ENCODE results near the gene ZNF594.
A peak's percentile ranks its signal among the peaks of the same experiment; 100 is the strongest.
"Not testable (repeated sequence)": the region's sequence is repeated elsewhere in the genome, so short reads cannot be mapped to it uniquely, and the experiment has no call there.

The ZNF594 gene

GRCh38 chr17:5191541-5192417 lies at the start of gene ZNF594:
TSS of gene ZNF594 (minus strand) at chr17:5191868. CDS start at chr17:5184256, 7,612 bp downstream.
- Mint-ChIP-seq H3K4me1 (peaks cover 18% of the 10 kb centered on the region), H3K27me3 (no peaks in the 10 kb centered on the region), H3K4me3 (peak within 1 kb of the TSS; percentile 90), H3K27ac (peak within 1 kb of the TSS; percentile 91), H3K9me3 (peaks cover 9% of the 10 kb centered on the region), H3K36me3 (peaks cover 19% of the 10 kb centered on the region)
- peak; percentile 94 to 97 for DNase-seq (ENCODE audit: low spot score in 2 of 2)
- ATAC-seq (ENCODE audit: low read depth), result peak; percentile 95

DNA sequence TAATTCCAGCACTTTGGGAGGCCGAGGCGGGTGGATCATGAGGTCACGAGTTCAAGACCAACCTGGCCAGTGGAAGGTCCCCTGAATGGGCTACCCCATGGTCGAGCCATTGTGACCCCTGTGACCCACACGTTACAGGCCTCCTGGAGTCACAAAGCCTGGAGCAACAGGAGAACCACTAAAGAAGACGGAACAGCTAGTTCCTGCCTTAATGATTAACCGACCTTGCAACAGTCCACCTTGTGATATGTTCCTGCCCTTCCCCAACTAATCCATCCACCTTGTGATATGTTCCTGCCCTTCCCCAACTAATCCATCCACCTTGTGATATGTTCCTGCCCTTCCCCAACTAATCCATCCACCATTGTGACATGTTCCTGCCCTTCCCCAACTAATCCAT lies 48.1 kb upstream of the ZNF594 start:
- H3K27me3 Mint-ChIP-seq; ATAC-seq (ENCODE audit: low read depth); H3K9me3 Mint-ChIP-seq; DNase-seq (ENCODE audit: low spot score in 2 of 2); H3K4me3 Mint-ChIP-seq: not testable (repeated sequence)
- peaks cover 31% of the 10 kb centered on the region for H3K36me3 Mint-ChIP-seq
- peaks cover 55% of the 10 kb centered on the region for H3K4me1 Mint-ChIP-seq
- H3K27ac Mint-ChIP-seq, result peak overlapping the region; percentile 100

DNA sequence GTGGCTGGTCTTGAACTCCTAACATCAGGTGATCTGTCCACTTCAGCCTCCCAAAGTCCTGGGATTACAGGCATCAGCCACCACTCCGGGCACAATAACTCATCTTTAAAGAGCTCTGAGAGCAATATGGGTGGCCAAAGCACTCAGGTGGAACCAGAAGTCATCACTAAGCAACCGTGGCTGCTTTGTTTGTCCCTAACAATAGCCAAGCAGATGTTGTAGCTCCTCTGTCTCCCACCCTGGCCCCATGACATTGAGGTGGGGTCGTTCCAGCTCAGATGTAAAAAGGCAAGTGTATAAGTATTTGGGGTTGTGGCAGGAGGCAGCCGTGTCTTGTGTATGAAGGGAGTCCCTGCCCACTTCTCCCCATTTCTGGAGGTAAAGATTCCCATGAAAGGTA lies 46.7 kb upstream of the ZNF594 start:
- peak in 1 of 2 donors; percentile 44 for DNase-seq (ENCODE audit: low spot score in 2 of 2)
- Mint-ChIP-seq H3K27me3 (no peaks in the 10 kb centered on the region), H3K4me3 (peak overlapping the region; percentile 46), H3K36me3 (peaks cover 37% of the 10 kb centered on the region), H3K27ac (peak overlapping the region; percentile 100), H3K4me1 (peaks cover 50% of the 10 kb centered on the region), H3K9me3 (peaks cover 2% of the 10 kb centered on the region)
- peak; percentile 41 for ATAC-seq (ENCODE audit: low read depth)

DNA sequence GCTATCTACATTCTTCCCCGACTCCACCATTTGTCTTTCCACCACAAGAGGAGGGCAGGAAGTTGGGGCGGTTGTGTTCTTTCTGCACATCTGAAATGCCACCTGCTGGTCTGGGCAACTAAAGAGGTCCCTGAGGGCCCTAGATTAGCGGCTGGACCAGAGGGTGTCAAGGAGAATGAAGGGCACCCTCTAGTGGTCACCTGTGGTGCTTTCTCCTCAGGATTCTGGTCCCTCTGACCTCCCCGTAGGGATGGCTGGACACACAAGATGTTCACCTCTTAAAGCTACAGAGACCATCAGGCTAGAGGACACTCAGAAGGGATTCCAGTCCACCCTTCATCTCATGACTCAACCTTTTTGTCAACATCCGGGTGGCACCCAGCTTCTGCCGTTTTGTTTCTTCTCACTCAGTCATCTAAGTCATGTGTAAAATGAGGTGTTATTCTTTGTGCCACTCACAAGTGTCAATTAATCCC lies 45.9 kb upstream of the ZNF594 start:
- H3K4me1 Mint-ChIP-seq, result peaks cover 45% of the 10 kb centered on the region
- ATAC-seq (ENCODE audit: low read depth), result no peak

DNA sequence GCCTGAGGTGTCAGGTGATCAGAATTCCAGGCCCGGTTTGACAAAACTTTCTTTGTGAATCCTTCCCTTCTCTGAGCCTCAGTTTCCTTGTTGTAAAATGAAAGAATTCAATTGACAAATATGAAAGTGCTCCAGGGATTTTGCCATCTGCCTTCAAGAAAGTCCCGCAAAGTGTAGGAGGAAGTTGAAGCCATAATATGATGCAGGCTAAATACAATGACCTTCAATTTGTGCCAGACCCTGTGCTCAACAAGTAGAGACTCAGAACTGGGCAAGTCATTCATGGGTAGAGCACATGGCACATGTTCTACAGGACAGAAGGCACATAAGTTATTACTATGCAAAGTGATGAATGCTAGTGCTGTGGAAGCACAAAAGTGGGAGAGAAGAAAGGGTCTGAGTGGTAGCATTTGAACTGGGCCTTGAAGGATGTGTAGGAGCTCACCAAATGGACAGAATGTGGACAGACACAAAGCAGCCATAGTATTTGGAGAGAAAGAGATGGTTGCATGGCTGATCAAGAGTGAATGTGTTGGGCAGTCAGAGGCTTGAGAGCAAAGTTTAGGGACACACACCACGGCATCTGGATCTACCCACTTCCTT lies 45.4 kb upstream of the ZNF594 start:
- H3K9me3 Mint-ChIP-seq, result peaks cover 2% of the 10 kb centered on the region
- peak overlapping the region; percentile 71 for H3K4me3 Mint-ChIP-seq
- H3K27ac Mint-ChIP-seq, result peak overlapping the region; percentile 100
- ATAC-seq (ENCODE audit: low read depth), result no peak
- peaks cover 45% of the 10 kb centered on the region for H3K4me1 Mint-ChIP-seq
- peaks cover 46% of the 10 kb centered on the region for H3K36me3 Mint-ChIP-seq
- DNase-seq (ENCODE audit: low spot score in 2 of 2), result no peak
- H3K27me3 Mint-ChIP-seq, result no peaks in the 10 kb centered on the region

More for the DNA sequence above, 45.9 kb upstream of the ZNF594 start:
- no peaks in the 10 kb centered on the region for H3K27me3 Mint-ChIP-seq
- H3K27ac Mint-ChIP-seq, result peak overlapping the region; percentile 100
- peaks cover 2% of the 10 kb centered on the region for H3K9me3 Mint-ChIP-seq
- DNase-seq (ENCODE audit: low spot score in 2 of 2), result no peak
- peaks cover 43% of the 10 kb centered on the region for H3K36me3 Mint-ChIP-seq
- peak overlapping the region; percentile 71 for H3K4me3 Mint-ChIP-seq

- ATAC-seq (ENCODE audit: low read depth) (peak; percentile 82), DNase-seq (ENCODE audit: low spot score in 2 of 2) (peak; percentile 64 to 66)
- Mint-ChIP-seq H3K4me1 (peaks cover 42% of the 10 kb centered on the region), H3K36me3 (peaks cover 47% of the 10 kb centered on the region), H3K27ac (peak within 1 kb of the TSS; percentile 94), H3K9me3 (no peaks in the 10 kb centered on the region), H3K27me3 (no peaks in the 10 kb centered on the region), H3K4me3 (peak within 1 kb of the TSS; percentile 94)
Measured at GRCh38 chr17:5234645-5235576, 43.2 kb upstream of the ZNF594 start, which contains the start of gene SCIMP. TSS of gene SCIMP (minus strand) at chr17:5234860. CDS start at chr17:5234755, 105 bp downstream.

- H3K4me1 Mint-ChIP-seq, result peaks cover 48% of the 10 kb centered on the region
- peak overlapping the region; percentile 94 for H3K4me3 Mint-ChIP-seq
- H3K36me3 Mint-ChIP-seq, result peaks cover 49% of the 10 kb centered on the region
- not testable (repeated sequence) for ATAC-seq (ENCODE audit: low read depth); DNase-seq (ENCODE audit: low spot score in 2 of 2); H3K9me3 Mint-ChIP-seq; H3K27me3 Mint-ChIP-seq
- peak overlapping the region; percentile 94 for H3K27ac Mint-ChIP-seq
Measured at GRCh38 chr17:5233492-5233891, 41.8 kb upstream of the ZNF594 start.

DNA sequence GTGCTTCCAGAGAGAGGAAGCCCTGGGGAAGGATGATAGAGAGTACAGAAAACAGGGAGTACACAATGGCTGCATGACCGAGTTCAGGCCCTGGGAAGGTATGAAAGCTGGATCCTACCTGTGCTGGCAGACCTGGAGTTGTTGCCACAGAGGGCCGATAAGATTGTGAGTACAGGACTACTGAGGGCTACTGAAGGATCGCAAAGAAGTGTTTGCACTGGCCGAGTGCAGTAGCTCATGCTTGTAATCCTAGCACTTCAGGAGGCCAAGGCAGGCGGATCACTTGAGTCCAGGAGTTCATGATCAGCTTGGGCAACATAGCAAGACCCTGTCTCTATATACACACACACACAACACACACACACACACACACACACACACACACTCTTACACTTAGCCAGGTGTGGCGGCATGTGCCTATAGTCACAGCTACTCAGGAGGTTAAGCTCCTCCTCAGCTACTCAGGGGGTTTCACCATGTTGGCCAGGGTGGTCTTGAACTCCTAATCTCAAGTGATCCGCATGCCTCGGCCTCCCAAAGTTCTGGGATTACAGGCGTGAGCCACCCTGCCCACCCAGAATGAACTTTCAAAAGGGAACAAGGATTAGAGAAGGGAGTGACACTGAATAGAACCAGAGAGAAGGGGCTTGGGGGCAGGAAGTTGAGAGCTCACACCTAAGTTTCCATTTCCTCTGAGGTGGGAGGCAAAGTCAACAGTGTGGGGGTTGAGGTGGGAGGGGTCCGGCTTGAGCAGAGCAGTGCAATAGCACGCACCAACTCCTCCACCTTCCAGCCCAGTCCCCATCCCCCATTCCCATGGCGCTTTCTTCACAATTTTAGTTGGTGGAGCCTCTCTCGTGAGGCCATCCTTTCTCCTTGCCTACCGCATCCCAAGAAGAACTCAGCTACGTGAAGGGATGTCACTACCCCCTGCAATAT lies 35.5 kb upstream of the ZNF594 start:
- peaks cover 45% of the 10 kb centered on the region for H3K36me3 Mint-ChIP-seq
- peak overlapping the region; percentile 94 for H3K27ac Mint-ChIP-seq
- DNase-seq (ENCODE audit: low spot score in 2 of 2) (no peak), ATAC-seq (ENCODE audit: low read depth) (peak; percentile 58)
- peaks cover 70% of the 10 kb centered on the region for H3K4me1 Mint-ChIP-seq
- H3K9me3 Mint-ChIP-seq, result no peaks in the 10 kb centered on the region
- H3K27me3 Mint-ChIP-seq, result no peaks in the 10 kb centered on the region
- peak overlapping the region; percentile 86 for H3K4me3 Mint-ChIP-seq

DNA sequence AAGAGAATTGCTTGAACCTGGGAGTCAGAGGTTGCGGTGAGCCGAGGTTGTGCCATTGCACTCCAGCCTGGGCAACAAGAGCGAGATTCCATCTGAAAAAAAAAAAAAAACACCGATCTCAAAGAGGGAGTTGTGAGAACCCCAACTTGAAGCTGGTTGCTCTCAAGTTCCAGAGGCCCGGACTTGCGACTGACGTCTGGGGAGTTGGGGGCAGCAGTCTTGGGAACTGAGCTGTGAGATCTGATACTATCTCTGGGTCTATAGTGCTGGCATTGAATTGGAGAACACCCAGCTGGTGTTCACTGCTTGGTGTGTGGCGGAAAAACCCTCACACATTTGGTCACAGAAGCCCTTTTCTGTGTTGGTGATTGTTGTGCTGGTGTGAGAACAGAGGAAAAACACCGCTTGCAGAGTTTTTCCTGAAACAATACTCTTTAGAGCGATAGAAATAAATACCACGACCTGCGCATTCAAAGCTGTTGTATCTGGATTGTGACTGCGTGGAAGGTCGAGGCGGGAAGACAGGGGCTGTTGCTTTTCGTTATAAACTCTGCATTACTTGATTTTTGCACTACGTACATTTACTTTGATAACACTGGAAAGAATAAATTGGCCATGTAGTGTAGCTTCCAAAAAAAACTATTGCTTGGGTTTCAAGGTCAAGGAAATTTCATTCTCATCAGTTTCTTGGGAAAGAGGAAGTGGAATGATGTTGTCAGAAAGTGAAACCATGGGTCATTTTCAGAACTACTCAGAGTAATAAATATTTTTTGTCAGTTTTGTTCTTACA lies 34.2 kb upstream of the ZNF594 start:
- Mint-ChIP-seq H3K36me3 (peaks cover 42% of the 10 kb centered on the region), H3K9me3 (no peaks in the 10 kb centered on the region), H3K4me3 (peak overlapping the region; percentile 86), H3K27ac (peak overlapping the region; percentile 94), H3K4me1 (peaks cover 69% of the 10 kb centered on the region), H3K27me3 (no peaks in the 10 kb centered on the region)
- ATAC-seq (ENCODE audit: low read depth) (peak; percentile 49), DNase-seq (ENCODE audit: low spot score in 2 of 2) (no peak)

DNA sequence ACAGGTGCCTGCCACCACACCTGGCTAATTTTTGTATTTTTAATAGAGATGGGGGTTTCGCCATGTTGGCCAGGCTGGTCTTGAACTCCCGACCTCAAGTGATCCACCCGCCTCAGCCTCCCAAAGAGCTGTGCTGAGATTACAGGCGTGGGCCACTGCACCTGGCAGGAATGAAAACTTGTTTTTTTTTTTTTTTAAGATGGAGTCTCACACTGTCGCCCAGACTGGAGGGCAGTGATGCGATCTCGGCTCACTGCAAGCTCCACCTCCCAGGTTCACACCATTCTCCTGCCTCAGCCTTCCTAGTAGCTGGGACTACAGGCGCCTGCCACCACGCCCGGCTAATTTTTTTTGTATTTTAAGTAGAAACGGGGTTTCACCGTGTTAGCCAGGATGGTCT lies 30.2 kb upstream of the ZNF594 start:
- not testable (repeated sequence) for H3K27me3 Mint-ChIP-seq; DNase-seq (ENCODE audit: low spot score in 2 of 2); ATAC-seq (ENCODE audit: low read depth); H3K9me3 Mint-ChIP-seq
- Mint-ChIP-seq H3K4me1 (peaks cover 45% of the 10 kb centered on the region), H3K36me3 (peaks cover 44% of the 10 kb centered on the region), H3K27ac (peak overlapping the region; percentile 94), H3K4me3 (peak overlapping the region; percentile 34)

DNA sequence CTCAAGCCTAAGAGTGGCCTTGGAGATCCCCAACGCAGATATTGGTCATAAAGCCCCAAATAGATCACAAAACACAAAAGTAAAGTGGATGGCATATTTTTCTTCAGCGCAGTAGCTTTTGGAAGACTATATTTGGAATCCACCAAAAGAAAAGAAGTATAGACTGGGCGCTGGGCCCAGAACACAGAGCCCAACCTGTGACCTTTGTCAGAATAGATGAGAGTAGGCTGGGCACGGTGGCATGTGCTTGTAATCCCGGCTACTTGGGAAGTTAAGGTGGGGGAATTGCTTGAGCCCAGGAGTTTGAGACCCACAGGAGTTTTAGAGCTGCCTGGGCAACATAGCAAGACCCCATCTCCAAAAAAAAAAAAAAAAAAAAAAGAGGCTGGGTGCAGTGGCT lies 28.4 kb upstream of the ZNF594 start:
- no peak overlapping the region for H3K4me3 Mint-ChIP-seq
- no peak for DNase-seq (ENCODE audit: low spot score in 2 of 2)
- H3K9me3 Mint-ChIP-seq, result no peaks in the 10 kb centered on the region
- H3K4me1 Mint-ChIP-seq, result peaks cover 42% of the 10 kb centered on the region
- no peaks in the 10 kb centered on the region for H3K27me3 Mint-ChIP-seq
- no peak for ATAC-seq (ENCODE audit: low read depth)
- H3K27ac Mint-ChIP-seq, result peak overlapping the region; percentile 53
- peaks cover 45% of the 10 kb centered on the region for H3K36me3 Mint-ChIP-seq

GRCh38 chr17:5219536-5219935 lies 27.9 kb upstream of the ZNF594 start:
- H3K36me3 Mint-ChIP-seq, result peaks cover 46% of the 10 kb centered on the region
- peak overlapping the region; percentile 53 for H3K27ac Mint-ChIP-seq
- ATAC-seq (ENCODE audit: low read depth) (no peak), DNase-seq (ENCODE audit: low spot score in 2 of 2) (no peak)
- no peaks in the 10 kb centered on the region for H3K27me3 Mint-ChIP-seq
- H3K4me3 Mint-ChIP-seq, result no peak overlapping the region
- no peaks in the 10 kb centered on the region for H3K9me3 Mint-ChIP-seq
- H3K4me1 Mint-ChIP-seq, result peaks cover 37% of the 10 kb centered on the region
